ENCODE results near the gene ABLIM2.

DNA sequence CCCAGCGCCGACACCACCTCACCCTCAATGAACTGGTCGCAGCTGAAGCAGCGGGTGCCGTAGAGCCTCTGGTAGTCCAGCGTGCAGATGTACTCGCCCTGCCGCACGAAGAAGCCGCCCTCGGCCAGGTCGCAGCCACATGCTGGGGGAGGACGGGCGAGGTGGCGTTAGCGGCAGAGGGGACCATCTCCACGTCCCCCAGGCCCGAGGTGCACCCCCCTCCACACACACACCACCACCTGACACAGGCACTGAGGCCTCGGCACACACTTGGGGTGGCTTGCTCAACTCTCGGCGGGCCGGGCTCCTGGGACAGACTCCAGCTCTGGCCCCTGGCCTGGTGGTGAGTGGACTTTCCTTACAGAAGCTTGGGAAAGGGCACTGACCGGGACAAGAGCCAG lies 61.5 kb downstream of the ABLIM2 start:
- TF ChIP-seq, protein P1, sequence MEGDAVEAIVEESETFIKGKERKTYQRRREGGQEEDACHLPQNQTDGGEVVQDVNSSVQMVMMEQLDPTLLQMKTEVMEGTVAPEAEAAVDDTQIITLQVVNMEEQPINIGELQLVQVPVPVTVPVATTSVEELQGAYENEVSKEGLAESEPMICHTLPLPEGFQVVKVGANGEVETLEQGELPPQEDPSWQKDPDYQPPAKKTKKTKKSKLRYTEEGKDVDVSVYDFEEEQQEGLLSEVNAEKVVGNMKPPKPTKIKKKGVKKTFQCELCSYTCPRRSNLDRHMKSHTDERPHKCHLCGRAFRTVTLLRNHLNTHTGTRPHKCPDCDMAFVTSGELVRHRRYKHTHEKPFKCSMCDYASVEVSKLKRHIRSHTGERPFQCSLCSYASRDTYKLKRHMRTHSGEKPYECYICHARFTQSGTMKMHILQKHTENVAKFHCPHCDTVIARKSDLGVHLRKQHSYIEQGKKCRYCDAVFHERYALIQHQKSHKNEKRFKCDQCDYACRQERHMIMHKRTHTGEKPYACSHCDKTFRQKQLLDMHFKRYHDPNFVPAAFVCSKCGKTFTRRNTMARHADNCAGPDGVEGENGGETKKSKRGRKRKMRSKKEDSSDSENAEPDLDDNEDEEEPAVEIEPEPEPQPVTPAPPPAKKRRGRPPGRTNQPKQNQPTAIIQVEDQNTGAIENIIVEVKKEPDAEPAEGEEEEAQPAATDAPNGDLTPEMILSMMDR (IDR thresholded peaks at IDR 0.05), result no peak
- TF ChIP-seq POLR2A (IDR thresholded peaks at IDR 0.05), result no peak

Data from body of pancreas (tissue), 4 donors.